SK-N-DZ (cell line): ENCODE measurements around the gene SUSD6.

Source experiments
- DNase-seq: peaks from one replicate; pipeline ENCODE4 v3.0.0-alpha.2; 2015; ENCODE audit warnings: low spot score

SUSD6 gene

GRCh38 chr14:69760810-69761209, 149.4 kb downstream of the SUSD6 start:
- no peak for DNase-seq

GRCh38 chr14:69763761-69764510, 152.5 kb downstream of the SUSD6 start:
- no peak for DNase-seq
